GM23248 (cell line): Measurements from ENCODE around the gene FBXW7.

Experiments
- EZH2 ChIP-seq: fragments of 200-600 bp; sonication (generic); IDR thresholded peaks from 2 replicates; pipeline ENCODE4 v1.6.1; 2018; ENCODE audit warnings: antibody characterized with exemption, mild to moderate bottlenecking; ENCODE audit not compliant: insufficient read depth, poor library complexity, severe bottlenecking
- EZH2phosphoT487 ChIP-seq: fragments of 200-600 bp; sonication (generic); IDR thresholded peaks from 2 replicates; pipeline ENCODE4 v1.6.1; 2018; ENCODE audit warnings: antibody characterized with exemption, moderate library complexity, mild to moderate bottlenecking, low read depth; ENCODE audit not compliant: insufficient read depth

DNA sequence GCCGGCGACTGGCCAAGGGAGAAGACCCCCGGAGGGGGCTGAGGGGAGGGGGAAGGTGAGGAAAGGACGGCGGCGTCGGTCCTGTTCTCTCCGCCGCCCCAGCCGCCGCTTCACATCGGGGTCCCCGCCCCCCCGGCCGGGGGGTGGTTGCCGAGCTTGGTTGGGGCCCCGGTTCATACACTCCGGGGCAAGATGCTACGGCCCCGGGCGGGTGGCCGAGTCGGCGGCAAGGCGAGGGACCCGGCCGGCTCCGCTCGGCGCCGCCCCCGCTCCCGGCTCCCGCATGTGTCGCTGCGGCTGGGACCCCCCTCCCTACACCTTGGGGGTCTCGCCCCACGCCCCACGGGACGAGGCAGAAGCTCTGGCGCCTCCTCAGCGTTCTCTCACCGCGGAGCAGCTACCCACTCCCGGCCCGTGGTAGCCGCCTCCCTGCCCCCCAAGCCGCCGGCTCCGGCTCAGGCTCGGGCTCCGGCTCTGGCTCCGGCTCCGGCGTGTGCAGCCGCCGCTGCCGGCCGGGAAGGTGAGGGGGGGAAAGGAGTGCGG lies 461 bp downstream of the FBXW7 start:
- no peak for TF ChIP-seq EZH2
- TF ChIP-seq EZH2phosphoT487, result no peak
